Right renal cortex interstitium (tissue), 3 donors: ENCODE data around the gene CSTPP1. TPM values are rescaled to one million over a fixed set of nuclear protein-coding genes. Genes with fewer than 3 reads are reported as not detected.
"Not testable (repeated sequence)": the region's sequence is repeated elsewhere in the genome, so short reads cannot be mapped to it uniquely, and the experiment has no call there.

Experiments
- DNase-seq, 3 donors: peaks; one replicate each; pipeline ENCODE4 v3.0.0-alpha.2; 2013; ENCODE audit warnings: low read depth in 3 of 3, low spot score in 2 of 3
- polyA plus RNA-seq, 3 donors: library from polyadenylated mRNA; unstranded; fragments of 120-200 nt; gene quantifications; one replicate each; pipeline ENCODE4 v1.2.1, GENCODE V29; 2013; ENCODE audit not compliant: insufficient read length in 3 of 3

CSTPP1 gene
- polyA plus RNA-seq, 3 donors = 56.8 to 58.1 (median 57.1) TPM

DNA sequence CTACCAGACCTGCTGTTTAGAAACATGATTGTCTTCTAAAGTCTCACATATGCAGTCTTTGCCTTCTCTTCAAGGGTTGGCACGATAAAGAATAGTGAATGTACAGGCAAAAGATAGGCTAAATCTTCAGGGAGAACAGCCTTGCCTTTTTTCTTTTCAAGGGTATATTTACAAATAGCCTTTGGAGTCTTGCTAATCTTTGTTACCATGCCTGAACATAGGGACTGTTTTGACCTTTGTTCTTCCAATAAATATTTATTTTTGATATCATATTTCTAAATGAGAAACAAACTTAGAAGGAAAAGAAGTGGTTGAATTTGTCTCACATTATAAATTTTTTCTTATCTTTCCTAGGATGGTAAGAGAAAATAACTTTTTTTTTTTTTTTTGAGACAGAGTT, 12.7 kb downstream of the CSTPP1 start:
- DNase-seq = no peak

DNA sequence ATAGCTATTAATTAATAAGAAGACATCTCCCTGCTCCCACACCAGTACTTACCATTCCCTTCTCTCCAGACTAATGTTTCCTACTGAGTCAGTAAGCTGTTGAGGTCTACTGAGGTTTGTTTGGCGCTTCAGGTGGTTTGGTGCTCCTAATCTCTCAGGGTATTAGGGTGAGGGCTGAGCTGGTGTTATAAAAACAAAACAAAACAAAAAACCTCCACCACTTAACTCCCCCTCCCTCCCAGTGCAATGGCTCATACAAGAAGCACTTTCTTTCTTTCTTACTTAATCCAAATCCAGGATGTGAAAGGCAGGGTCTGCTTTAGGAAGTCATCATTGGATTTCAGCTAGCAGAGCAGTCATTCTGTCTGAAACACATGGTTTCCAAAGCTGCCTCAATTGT, 15.3 kb downstream of the CSTPP1 start:
- no peak for DNase-seq

DNA sequence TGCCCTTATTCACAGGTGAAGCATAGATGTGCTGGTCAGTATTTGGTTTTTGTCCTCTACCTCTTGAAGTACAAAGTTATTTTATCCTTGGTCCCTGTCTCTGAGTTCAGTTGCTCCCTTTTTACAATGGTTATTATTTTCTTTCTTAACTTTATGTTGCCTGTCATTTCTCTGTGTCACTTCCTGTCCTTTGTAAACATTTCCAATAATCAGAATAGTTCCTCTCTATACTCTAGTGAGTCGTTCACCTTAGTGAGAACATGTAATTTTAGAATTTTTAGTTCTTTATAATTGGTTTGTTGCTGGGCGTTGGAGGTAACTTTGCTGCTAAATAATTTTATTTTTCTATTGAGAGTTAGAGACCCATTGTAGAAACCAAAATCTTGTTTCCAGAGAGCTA, 16.0 kb downstream of the CSTPP1 start:
- DNase-seq = no peak

DNA sequence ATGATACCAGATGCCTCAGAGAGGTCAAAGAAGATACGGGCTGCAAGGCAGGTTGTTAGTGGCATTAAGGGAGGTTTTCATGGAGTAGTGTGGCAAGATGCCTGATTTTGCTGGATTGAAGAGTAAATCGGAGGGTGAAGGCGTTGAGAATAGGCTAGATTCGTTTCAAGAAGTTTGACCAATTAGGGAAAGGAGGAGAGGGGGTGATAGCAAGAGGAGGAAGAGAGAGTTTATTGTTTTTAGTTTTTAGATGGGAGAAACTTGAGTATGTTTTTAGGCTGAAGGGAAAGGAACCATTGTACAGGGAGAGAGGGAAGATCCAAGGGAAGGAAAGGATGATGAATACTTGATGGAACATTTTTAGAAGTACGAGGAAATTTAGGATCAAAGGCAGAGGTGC, 16.5 kb downstream of the CSTPP1 start:
- DNase-seq = no peak

DNA sequence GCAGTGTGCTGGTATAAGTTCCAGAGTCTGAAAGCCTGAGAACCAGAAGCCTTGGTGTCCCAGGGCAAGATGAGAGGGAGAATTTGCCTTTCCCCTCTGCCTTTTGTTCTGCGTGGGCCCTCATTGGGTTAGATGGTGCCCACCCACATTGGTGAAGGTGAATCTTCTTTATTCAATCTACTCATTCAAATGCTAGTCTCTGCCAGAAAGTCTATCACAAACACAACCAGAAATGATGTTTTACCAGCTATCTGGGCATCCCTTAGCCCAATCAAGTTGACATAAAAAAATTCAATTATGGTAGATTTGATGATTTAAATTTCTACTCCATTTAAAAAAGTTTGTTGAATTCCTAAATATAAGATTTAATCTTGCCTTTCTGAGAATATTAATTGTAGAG, 22.2 kb downstream of the CSTPP1 start:
- DNase-seq = no peak

DNA sequence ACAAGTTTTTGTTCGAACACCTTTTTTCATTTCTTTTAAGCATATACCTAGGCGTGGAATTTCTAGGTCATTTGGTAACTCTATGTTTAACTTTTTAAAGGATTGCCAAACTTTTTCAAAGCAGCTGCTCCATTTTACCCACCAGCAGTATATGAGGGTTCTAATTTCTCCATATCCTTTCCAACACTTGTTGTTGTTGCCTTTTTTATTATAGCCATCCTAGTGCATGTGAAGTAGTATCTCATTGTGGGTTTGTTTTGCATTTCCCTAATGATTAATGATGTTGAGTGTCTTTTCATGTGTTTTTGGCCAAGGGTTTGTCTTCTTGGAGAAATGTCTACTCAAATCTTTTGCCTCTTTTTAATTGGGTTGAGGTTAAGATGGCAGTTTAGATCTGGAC, 24.5 kb downstream of the CSTPP1 start:
- no peak for DNase-seq

DNA sequence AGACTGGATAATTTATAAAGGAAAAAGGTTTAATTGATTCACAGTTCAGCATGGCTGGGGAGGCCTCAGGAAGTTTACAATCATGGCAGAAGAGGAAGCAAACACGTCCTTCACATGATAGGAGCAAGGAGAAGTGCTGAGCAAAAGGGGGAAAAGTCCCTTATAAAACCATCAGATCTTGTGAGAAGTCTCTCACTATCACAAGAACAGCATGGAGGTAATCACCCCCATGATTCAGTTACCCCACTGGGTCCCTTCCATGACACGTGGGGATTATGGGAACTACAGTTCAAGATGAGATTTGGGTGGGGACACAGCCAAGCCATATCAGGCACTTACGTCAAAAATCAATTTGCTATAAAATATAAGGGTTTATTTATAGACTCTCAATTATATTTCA, 25.3 kb downstream of the CSTPP1 start:
- DNase-seq = not testable (repeated sequence)

DNA sequence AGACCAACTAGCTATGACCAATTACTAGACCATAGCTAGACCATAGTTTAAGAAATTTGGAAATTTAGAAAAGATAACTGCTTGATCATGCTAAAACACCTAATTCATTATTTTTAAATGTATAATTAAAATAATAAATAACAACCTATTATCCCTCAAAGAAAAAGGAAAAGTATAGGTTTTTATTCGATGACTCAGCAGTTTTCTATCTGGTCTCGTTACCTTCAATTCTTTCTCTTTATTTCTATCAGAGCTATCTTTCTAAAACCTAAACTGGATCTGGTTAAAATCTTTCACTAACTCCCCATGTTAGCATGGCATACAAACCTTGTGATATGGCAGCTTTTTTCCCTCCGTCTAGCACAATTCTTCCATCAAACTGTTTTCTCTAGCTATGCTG, 27.3 kb downstream of the CSTPP1 start:
- no peak for DNase-seq

DNA sequence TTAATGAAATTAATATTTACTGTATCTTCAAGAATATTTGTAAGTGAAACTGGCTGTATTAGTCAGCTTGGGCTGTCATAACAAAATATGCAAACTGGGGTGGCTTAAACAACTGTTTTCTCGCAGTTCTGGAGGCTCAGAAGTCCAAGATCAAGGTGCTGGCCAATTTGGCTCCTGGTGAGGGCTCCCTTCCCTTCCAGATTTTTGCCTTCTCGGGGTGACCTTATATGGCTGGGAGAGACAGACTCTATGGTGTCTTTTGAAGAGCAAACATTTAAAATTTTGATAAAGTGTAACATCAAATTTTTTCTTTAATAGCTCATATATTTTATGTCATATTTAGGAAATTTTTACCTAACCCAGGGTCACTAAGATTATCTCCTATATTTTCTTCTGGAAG, 30.2 kb downstream of the CSTPP1 start:
- no peak for DNase-seq

DNA sequence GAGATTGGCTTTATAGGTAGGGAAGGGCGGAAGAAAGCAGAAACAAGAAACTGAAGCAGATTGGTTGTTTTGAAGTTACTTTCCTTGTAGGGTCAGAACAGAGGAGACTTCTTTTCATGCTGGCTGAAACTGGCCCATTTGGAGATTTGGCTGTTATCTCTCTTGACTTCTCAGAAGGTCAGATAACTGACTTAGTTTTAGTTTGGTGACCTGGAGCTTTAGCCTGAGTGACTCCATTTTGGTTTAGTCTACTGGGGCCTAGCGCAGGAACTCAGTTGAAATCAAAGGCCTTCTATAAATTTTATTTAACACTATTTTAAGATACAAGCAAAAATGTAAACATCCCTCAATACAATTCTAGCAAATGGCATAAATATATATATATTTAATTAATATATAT, 31.4 kb downstream of the CSTPP1 start:
- no peak for DNase-seq

DNA sequence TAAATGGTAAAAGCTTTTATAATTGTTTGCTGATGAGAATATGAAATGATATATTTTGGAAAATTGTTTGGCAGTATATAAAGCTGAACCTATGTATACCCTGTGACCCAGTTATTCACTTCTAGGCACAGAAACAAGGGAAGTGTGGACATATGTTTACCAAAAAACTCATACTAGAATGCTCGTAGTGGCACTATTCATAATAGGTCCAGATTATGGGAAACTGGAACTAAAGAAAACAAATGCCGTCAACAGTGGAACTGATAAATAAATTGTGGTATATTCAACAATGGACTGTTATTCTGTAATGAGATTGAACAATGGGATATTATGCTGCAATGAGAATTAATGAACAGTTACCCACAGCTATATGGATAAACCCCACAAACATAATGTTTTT, 32.8 kb downstream of the CSTPP1 start:
- no peak for DNase-seq

DNA sequence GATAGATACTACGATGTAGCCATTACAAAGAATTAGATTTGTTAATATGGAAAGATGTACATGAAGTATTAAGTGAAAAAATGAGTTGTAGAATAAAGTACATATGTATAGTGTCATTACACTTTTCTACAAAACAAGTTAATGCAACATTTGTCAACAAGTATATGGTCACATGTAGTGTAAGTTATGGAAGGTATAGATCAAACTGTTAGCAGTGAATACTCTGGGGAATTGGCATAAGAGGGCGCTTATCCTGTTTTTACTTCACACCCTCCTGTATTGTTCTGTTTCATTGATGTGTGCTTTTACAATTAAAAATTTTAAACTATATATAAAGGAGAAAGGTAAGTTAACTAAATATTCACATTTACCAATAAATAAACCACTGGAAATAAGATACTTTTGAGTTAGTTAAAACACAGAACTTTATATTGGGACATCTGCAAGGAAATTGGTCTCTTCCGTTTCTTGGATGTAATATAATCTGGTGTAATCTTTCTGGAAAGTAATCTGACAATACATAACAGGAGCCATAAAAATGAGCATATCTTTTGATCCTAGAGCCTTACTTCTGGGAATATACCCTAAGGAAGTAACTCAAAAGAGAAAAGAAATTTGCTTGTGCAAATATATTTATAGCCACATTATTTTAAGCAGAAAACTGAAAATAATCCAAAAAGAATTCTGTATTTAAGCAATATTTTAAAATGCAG, 34.5 kb downstream of the CSTPP1 start:
- no peak for DNase-seq

DNA sequence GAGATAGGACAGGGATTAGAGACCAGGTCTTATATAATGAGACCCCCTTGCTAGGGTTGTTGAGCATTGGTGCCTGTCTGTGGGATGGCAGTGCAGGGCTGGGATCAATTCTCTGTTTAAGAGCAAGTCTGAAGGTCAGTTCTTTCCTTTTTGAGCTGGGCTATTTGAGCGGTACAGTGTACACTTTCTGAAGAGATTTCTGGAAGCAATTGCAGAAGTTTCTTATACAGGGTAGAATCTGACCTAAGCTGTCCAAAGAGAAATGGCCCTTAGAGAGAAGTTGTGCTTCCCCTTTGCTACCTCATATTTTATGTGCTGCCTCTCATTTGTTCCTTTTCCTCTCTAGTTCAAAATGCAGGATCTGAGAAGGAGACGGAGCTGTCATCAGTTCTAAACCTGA, 35.8 kb downstream of the CSTPP1 start:
- no peak for DNase-seq

DNA sequence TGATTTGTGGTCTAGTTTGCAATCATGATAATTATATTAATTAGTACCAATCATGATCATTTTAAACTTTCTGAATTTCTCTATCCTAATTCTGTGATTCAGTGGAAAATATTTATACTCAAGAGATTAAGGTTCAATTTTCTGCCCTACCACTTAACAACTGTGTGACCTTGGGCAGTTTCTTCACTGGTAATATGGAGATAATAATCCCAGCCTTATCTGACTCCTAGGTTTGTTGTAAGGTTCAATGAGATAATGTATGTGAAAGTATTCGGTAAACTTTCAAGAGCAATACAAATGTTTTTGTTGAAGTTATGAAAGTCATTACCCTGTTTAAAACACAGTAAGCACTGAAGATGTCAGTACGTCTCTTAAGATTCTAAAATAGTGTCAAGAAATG, 36.3 kb downstream of the CSTPP1 start:
- no peak for DNase-seq

DNA sequence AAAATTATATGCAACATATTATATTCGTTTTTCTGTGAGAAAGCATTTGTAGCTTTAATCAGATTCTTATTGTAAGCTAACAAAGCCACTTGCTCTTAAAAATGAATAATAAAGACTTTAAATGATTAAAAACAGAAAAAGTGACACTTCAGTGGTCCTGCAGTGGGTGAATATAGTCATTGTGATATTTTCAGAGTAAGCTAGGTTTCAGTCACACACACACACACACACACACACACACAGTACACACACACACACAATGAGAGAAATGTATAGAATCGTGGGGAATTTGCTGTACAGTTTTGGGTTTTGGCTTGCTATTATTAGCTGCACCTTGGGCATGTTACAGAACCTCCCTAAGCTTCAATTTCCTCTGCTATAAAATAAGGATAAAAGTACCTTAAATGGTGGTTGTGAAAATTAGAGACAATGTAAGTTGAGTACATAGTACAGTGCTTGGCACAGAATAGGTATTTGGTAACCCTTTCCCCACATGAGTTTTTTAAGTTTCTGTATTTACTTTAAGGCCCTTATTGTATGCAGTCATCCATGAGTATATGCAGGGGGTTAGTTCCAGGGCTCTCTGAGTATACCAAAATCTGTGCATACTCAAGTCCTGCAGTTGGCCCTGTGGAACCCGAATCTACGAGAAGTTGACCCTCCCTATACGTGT, 39.8 kb downstream of the CSTPP1 start:
- no peak for DNase-seq

DNA sequence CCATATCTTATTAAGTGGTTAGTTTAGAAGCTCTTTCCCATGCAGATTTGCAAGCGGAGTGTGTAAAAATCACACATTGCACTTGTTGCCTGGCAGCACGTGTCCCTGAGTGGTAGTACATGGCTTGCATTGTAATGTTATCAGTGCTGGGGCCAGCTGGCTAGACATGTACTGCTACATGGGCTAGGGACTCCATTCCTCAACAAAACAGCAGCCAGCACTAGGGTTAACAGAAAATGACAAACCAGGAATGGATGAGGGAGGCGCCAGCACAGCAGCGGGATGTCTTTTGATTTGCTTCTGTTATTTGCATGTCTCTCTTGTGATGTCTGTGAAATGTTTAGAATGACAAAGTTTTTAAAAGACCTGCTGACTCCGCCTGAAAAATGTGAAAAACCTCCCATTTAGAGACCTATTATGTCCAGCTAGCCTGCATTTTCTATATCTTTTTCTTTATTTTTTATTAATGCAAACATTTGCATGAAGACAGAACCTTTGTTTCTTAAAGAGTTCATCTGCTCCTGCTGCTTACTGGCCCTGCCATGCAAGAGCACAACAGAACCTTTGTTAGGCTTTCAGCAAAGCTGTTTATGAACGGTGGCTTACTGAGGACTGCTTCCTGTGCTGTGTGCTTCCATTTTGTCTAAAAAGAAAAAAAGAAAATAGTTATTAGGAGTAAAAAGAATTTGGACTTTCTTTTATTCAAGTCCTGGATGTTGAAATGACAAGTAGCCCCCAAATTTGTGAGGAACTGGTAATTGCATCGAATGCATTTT, 40.7 kb downstream of the CSTPP1 start:
- no peak for DNase-seq

DNA sequence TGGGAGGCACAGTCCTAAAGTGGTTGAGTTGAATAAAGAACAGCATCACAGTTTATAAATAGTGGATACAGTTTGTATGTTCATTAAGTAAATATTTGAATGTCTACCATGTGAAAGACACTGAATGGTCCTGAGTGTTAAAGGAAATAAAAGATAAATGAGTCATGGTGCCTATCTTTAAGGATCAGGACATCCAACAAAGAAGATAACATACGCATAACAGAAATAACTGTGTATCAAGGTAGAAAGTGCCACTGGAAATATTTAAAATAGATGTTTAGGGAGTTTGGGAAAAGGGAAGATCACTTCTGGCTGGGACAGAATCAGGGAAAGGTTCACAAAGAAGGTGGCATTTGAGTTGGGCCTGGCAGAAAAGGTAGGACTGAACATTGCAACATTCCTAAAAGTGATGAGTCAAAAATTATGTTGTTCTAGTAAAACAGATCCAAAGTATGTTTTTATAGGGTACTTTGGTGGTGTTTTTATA, 41.5 kb downstream of the CSTPP1 start:
- no peak for DNase-seq

DNA sequence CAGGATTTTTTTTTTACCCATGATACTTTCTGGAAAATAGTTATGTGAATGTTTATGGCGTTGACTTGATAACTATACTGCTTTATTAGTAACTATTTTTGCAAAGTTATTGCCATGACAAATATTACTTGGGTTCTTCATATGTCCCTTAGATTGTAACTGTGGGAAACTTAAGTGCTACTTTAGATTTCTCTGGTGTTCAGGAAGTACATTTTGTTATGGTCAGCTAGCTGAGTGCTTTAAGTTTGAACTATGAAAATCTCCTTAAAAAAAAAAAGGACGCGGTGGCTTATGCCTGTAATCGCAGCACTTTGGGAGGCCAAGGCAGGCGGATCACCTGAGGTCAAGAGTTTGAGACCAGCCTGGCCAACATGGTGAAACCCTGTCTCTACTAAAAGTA, 42.8 kb downstream of the CSTPP1 start:
- no peak for DNase-seq

DNA sequence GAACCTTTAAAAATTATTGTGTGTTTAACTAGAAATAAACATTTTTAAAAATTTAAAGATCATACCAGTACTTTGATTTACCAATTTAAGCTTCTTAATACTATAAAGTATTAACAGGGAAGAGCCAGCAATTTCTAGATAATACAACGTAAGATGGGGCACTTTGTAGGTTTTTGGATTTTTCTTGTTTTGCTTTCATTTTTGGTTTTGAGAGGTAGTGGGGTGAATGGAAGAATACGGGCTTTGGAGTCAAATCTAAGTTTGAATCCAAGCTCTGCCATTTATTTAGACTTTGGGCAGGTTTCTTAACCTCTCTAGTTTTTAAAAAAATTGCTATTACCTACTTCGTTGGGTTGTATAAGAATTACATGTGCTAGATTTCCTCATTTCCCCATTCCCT, 44.9 kb downstream of the CSTPP1 start:
- DNase-seq = no peak

DNA sequence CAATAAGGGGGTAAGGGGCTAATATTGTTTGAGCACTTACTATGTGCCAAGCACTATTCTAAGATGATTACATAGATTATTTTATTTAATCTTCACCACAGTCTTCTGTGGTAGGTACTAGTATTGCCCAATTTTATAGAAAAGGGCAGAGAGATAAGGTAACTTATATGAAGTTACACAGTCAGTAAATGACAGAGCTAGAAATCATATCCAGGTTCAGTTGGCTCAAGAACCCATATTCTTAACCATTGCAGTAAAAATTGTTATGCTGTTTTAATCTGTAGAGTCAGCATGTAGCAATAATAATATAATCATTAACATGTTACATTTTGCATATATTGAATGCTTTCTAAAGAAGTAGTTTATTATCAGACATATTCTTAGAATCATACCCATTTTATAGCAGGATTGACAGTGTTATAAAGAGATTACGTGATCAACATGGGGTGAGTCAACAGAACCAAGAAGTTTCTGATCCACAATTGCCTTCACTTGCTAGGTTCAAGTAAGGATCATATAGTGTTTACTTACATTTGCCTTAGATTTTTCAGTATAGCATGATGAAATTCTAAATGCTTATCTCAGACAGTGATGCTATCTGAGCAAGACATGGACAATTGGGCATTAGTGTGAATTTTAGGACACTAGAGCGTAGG, 46.4 kb downstream of the CSTPP1 start:
- no peak for DNase-seq

DNA sequence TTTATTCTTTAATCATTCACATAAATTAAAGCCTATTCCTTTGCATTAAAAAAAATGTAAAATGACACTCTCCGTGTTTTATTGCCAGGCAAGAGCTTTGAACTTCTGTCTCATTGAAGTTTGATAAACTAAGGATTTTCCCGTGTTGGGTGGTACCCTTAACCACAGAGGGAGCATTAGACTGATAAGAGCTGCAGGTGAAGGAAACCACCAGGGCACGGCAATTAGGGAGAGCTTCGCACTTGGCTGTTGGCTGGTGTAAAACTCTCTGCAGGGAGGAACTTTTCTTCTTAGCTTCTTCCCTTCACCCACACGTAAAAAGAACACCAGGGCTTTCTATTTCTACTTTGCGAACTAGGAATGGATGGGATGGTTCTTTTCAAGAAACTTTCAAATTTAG, 47.0 kb downstream of the CSTPP1 start:
- no peak for DNase-seq
